ENCODE results near the gene NHEJ1. TPM values are rescaled to one million over a fixed set of nuclear protein-coding genes. Genes with fewer than 3 reads are reported as not detected.

Gene NHEJ1
- total RNA-seq, 2 donors from 2014 or later = 15.2 to 16.9 TPM

DNA sequence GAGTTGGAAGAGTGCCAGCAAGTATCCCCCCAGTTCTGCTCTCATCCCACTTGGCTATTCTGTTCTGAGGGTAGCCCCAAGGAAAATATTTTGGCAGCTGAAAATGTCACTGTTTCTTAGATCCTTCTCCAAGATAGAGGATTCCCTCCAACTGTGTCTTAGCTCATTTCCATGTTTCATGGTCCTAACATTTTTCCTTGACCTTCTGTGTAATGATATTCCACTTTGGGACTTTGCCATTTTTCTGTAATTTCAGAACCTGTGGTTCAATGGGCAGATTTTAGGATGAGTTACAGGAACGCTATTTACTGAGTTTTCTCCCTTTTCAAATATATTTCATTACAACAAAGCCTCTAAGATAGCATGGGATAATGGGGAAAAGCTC is 34.7 kb downstream of the NHEJ1 start:
- no peak for TF ChIP-seq POLR2AphosphoS5 (IDR thresholded peaks at IDR 0.05)
- no peak for TF ChIP-seq POLR2A (IDR thresholded peaks at IDR 0.05)
- TF ChIP-seq, protein P1, sequence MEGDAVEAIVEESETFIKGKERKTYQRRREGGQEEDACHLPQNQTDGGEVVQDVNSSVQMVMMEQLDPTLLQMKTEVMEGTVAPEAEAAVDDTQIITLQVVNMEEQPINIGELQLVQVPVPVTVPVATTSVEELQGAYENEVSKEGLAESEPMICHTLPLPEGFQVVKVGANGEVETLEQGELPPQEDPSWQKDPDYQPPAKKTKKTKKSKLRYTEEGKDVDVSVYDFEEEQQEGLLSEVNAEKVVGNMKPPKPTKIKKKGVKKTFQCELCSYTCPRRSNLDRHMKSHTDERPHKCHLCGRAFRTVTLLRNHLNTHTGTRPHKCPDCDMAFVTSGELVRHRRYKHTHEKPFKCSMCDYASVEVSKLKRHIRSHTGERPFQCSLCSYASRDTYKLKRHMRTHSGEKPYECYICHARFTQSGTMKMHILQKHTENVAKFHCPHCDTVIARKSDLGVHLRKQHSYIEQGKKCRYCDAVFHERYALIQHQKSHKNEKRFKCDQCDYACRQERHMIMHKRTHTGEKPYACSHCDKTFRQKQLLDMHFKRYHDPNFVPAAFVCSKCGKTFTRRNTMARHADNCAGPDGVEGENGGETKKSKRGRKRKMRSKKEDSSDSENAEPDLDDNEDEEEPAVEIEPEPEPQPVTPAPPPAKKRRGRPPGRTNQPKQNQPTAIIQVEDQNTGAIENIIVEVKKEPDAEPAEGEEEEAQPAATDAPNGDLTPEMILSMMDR (IDR thresholded peaks at IDR 0.05) = no peak
- Histone ChIP-seq H3K27ac (peak overlapping the region; percentile 74 to 79), H3K9me3 (no peaks in the 10 kb centered on the region), H3K36me3 (no peaks in the 10 kb centered on the region), H3K4me3 (no peak overlapping the region), H3K27me3 (replicated peaks; ENCODE audit: insufficient read depth) (no peaks in the 10 kb centered on the region), H3K4me1 (replicated peaks) (peaks cover 28% of the 10 kb centered on the region)
- no peak for DNase-seq (ENCODE audit: low spot score)
- intact Hi-C loops (cut with DNase I) = no loop called here
- 67% methylated on average over 1 of the region's 1 CpG for WGBS

DNA sequence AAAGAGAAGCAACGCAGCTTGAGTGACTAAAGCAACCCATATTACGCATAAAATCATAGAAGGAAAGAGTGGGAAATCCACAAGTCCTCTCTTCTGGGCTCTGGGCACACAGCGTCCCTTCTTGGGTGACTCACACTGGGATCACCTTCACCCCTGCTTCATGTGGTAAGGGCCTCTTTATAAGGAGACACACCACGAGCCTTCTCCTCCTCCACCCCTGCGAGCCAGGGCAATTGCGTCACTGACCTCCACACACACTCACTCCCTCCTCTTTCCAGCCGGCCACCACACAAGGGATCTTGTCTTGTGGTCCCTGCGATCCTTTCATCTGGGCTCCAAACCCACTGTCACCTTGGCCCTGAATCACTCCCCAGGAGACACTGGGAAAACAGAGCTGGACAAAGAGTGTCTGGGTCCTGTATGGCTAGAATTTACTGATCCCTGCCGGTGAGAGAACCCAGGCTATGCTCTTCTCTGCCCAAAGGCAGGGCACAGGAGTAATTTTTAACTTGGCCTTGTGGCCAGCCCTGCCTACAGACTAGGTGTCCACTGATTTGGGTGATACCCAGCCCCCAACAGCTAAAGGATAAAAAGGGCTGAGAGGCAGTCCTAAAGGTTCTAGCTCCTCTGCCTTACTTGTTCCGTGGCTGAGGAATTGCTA is 35.3 kb downstream of the NHEJ1 start:
- WGBS = 87% methylated on average over 10 of the region's 10 CpGs
- Histone ChIP-seq H3K4me1 (replicated peaks) (peaks cover 28% of the 10 kb centered on the region), H3K27ac (peak overlapping the region; percentile 74 to 79), H3K36me3 (no peaks in the 10 kb centered on the region), H3K4me3 (no peak overlapping the region), H3K27me3 (replicated peaks; ENCODE audit: insufficient read depth) (no peaks in the 10 kb centered on the region), H3K9me3 (no peaks in the 10 kb centered on the region)
- intact Hi-C loops (cut with DNase I) = no loop called here
- no peak for TF ChIP-seq POLR2AphosphoS5 (IDR thresholded peaks at IDR 0.05)
- TF ChIP-seq POLR2A (IDR thresholded peaks at IDR 0.05) = no peak
- TF ChIP-seq, protein P1 (IDR thresholded peaks at IDR 0.05) = no peak
- DNase-seq (ENCODE audit: low spot score) = no peak

DNA sequence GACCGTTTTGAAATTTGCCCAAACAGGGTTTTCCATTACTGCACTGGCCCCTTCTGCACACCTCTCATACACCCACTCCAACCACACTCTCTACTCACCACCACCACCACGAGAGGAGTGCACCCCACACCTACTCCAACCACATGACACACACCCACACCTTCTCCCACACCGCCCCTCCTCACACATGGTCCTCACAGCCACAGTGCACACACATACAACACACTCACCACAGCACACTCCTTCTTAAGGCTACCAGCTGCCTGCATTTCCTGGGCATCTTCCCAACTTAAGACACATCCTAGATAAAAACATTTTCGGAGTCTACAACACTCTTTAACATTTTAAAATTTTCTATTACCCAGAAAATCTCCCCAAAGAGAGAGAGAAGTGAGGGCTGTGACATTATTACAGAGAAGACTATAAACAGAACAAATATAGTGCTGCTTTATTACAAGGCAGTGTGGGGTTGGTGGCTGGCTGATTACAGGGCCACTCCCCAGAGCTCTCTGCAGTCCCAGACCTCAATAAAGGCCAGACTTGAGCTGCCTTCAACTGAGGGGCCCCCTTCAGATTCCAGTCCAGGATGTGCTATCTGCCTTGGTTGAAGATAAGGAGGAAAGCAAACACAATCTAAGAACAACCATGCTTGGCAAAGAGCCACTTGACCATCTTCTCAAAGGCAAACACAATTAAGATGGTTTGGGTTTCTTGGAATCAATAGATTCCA is 36.1 kb downstream of the NHEJ1 start:
- H3K27ac ChIP-seq = peak overlapping the region; percentile 74 to 79
- no peaks in the 10 kb centered on the region for H3K36me3 ChIP-seq
- intact Hi-C loops (cut with DNase I) = no loop called here
- WGBS = 71% methylated on average over 4 of the region's 4 CpGs
- no peak for TF ChIP-seq POLR2A (IDR thresholded peaks at IDR 0.05)
- no peak for TF ChIP-seq POLR2AphosphoS5 (IDR thresholded peaks at IDR 0.05)
- TF ChIP-seq, protein P1 (IDR thresholded peaks at IDR 0.05) = no peak
- H3K4me3 ChIP-seq = no peak overlapping the region
- no peak for DNase-seq (ENCODE audit: low spot score)
- H3K27me3 ChIP-seq (replicated peaks; ENCODE audit: insufficient read depth) = no peaks in the 10 kb centered on the region
- H3K9me3 ChIP-seq = no peaks in the 10 kb centered on the region
- peaks cover 28% of the 10 kb centered on the region for H3K4me1 ChIP-seq (replicated peaks)

DNA sequence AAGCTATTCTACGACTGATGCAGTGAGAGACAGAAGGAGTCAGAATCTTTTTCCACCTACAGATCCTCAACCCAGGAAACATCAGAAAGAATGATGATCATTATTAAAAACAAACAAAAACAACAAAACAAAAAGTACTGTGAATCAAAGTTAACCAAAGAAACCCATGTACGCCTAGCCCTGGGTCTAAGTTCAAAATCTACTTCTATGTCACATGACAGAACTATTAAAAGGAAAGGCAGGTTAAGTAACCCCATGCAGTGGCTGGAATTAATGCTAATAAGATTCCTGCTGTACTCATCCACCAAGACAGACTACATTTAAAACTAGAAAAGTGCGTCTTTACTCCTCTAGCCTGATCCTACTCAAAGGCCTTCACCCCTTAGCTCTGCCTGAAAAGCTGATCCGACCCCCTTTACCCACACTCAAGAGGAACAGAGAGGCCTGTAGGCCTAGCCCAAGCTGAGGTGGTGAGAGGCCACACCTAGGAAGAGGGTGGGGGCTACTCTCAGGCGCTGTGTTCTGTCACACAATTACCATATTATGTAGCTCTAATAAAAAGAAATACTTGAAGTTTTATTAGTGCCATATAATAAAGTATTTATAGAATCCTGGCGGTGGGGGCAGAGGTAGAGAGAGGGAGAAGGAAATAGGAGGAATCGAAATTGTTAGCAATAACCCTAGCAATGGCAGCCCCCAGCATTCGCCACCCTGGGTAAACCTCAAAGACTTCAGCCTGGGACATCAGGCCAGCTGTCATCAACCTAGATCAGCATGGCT is 37.1 kb downstream of the NHEJ1 start:
- no peak for DNase-seq (ENCODE audit: low spot score)
- no peaks in the 10 kb centered on the region for H3K27me3 ChIP-seq (replicated peaks; ENCODE audit: insufficient read depth)
- H3K36me3 ChIP-seq = no peaks in the 10 kb centered on the region
- peaks cover 28% of the 10 kb centered on the region for H3K4me1 ChIP-seq (replicated peaks)
- TF ChIP-seq POLR2AphosphoS5 (IDR thresholded peaks at IDR 0.05) (no peak), POLR2A (IDR thresholded peaks at IDR 0.05) (no peak)
- TF ChIP-seq, protein P1 (IDR thresholded peaks at IDR 0.05) = no peak
- intact Hi-C loops (cut with DNase I) = no loop called here
- 76% methylated on average over 8 of the region's 8 CpGs for WGBS
- H3K9me3 ChIP-seq = no peaks in the 10 kb centered on the region
- no peak overlapping the region for H3K4me3 ChIP-seq
- H3K27ac ChIP-seq = peak overlapping the region; percentile 74 to 79
